ENCODE results near the gene MRPL38.

GRCh38 chr17:75891022-75891604 lies 13.6 kb downstream of the MRPL38 start:
- TF ChIP-seq REST (IDR thresholded peaks at IDR 0.05; ENCODE audit: insufficient replicate concordance, low read depth): no peak
- TF ChIP-seq SPI1 (IDR thresholded peaks at IDR 0.05; ENCODE audit: borderline replicate concordance, low read depth): no peak
- no peak for TF ChIP-seq CTCF (IDR thresholded peaks at IDR 0.05; ENCODE audit: insufficient read depth, low read length)
